Astrocyte of the spinal cord (primary cell): ENCODE measurements around the gene GALNT18.

Experiments used
- DNase-seq: peaks from one replicate; pipeline ENCODE4 v3.0.0; 2011; ENCODE audit warnings: low read depth, low spot score
- H3K4me3 ChIP-seq: 2 replicates; pipeline ENCODE4 v1.5.1; 2011; ENCODE audit warnings: low read depth, mild to moderate bottlenecking, low read length, moderate library complexity
- CTCF ChIP-seq: IDR thresholded peaks from 2 replicates; pipeline ENCODE4 v1.5.1; 2012; ENCODE audit warnings: low read depth, mild to moderate bottlenecking, low read length, inconsistent platforms
- in situ Hi-C: cut with HindIII; loops from 2 replicates; pipeline ENCODE4 v1.10.0; 2017; ENCODE audit warnings: low sequenced_read_pairs

The GALNT18 gene

GRCh38 chr11:11409901-11410300, 211.9 kb downstream of the GALNT18 start:
- TF ChIP-seq CTCF = no peak
- H3K4me3 ChIP-seq = no peak overlapping the region
- in situ Hi-C loops = no loop called here
- DNase-seq = no peak

GRCh38 chr11:11409224-11409623, 212.6 kb downstream of the GALNT18 start:
- TF ChIP-seq CTCF = no peak
- in situ Hi-C loops = no loop called here
- DNase-seq = no peak

GRCh38 chr11:11408436-11409221, 213.2 kb downstream of the GALNT18 start:
- H3K4me3 ChIP-seq = no peak overlapping the region
- no peak for DNase-seq
- TF ChIP-seq CTCF = no peak
- in situ Hi-C loops = no loop called here

More at GRCh38 chr11:11409224-11409623, 212.6 kb downstream of the GALNT18 start:
- no peak overlapping the region for H3K4me3 ChIP-seq

- in situ Hi-C loops = no loop called here
- no peak for DNase-seq
- no peak for TF ChIP-seq CTCF
- no peak overlapping the region for H3K4me3 ChIP-seq
Measured at GRCh38 chr11:11407763-11408084, 214.1 kb downstream of the GALNT18 start.

- TF ChIP-seq CTCF = no peak
- DNase-seq = no peak
- H3K4me3 ChIP-seq = no peak overlapping the region
- in situ Hi-C loops = no loop called here
Measured at GRCh38 chr11:11407065-11407762, 214.6 kb downstream of the GALNT18 start.

- H3K4me3 ChIP-seq = no peak overlapping the region
- no peak for DNase-seq
- in situ Hi-C loops = no loop called here
- TF ChIP-seq CTCF = no peak
Measured at GRCh38 chr11:11406652-11407051, 215.2 kb downstream of the GALNT18 start.
